Measurements from ENCODE around the gene PLA2G1B.

DNA sequence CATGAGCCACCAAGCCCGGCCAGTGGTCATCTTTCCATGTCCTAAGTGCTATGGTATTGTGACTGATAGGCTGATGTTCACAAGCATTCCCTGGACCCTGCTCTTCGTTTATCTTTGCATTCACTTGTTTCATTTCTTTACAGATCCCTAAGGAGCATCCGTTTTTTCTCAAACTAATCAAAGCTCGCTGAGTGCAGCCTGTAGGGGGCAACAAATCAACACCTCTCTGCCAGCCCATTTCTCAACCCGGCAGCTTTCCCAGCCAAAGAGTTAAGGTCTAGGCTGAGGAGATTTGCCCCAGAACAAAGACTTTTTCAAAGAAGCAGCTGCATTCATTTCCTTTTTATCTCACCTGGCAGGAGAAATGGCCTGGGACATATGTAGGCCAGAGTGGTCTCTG, 13.4 kb downstream of the PLA2G1B start:
- TF ChIP-seq, protein P1, sequence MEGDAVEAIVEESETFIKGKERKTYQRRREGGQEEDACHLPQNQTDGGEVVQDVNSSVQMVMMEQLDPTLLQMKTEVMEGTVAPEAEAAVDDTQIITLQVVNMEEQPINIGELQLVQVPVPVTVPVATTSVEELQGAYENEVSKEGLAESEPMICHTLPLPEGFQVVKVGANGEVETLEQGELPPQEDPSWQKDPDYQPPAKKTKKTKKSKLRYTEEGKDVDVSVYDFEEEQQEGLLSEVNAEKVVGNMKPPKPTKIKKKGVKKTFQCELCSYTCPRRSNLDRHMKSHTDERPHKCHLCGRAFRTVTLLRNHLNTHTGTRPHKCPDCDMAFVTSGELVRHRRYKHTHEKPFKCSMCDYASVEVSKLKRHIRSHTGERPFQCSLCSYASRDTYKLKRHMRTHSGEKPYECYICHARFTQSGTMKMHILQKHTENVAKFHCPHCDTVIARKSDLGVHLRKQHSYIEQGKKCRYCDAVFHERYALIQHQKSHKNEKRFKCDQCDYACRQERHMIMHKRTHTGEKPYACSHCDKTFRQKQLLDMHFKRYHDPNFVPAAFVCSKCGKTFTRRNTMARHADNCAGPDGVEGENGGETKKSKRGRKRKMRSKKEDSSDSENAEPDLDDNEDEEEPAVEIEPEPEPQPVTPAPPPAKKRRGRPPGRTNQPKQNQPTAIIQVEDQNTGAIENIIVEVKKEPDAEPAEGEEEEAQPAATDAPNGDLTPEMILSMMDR (IDR thresholded peaks at IDR 0.05): no peak
- TF ChIP-seq POLR2A (IDR thresholded peaks at IDR 0.05) (no peak), EP300 (IDR thresholded peaks at IDR 0.05) (no peak), POLR2AphosphoS5 (IDR thresholded peaks at IDR 0.05) (no peak)

Measured in upper lobe of left lung (tissue), 4 donors.